Measurements from ENCODE around the gene BMPR1B.

Gene BMPR1B

DNA sequence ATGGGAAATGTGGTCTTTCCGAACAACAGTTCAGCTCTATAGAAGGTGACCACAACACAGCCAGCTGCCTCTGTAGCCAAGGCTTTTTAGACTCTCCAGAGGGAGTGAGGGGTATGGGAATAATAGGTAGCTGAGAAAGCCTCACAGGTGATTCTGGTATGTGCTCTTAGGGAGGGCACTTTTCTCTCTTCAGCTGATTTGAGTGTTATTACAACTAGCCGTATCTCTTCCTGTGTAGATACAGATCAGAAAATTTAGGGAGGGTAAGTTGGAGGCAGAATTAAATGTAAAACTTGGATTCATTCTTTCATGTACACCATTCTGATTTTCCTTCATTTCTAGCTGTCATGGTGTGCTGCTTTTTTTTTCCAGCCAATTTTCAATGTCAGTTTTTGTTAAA, 154.9 kb downstream of the BMPR1B start:
- DNase-seq (ENCODE audit: low spot score): no peak

DNA sequence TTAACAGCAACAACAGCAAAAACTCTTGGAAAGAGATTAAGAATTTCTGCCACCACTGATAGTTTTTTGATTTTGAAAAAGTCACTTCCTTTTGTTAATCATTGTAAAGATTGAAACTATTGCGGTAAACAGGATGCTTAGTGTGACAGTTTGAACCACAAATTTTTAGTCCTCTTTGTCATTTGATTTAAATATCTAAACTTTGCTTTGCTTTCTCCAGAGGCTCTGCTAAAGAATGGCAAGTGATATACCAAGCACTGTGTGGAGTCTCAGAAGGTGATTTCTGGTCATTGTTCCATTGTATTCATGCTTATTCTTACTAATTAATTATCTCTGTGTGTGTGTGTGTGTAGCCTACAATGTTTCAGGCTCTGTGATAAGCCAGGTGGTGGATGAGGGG, 155.6 kb downstream of the BMPR1B start:
- no peak for DNase-seq (ENCODE audit: low spot score)

DNA sequence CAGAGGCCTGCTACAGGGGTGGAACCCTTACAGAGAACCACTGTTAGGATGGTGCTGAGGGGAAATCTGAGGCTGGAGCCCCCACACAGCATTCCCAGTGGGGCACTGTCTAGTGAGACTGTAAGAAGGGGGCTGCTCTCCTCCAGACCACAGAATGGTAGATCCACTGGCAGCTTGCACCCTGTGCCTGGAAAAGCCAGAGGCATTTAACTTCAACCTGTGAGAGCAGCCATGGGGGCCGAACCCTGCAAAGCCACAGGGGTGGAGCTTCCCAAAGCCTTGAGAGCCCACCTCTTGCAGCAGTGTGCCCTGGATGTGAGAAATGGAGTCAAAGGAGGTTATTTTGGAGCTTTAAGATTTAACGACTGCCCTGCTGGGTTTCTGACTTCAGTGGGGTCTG, 159.4 kb downstream of the BMPR1B start:
- DNase-seq (ENCODE audit: low spot score): no peak

DNA sequence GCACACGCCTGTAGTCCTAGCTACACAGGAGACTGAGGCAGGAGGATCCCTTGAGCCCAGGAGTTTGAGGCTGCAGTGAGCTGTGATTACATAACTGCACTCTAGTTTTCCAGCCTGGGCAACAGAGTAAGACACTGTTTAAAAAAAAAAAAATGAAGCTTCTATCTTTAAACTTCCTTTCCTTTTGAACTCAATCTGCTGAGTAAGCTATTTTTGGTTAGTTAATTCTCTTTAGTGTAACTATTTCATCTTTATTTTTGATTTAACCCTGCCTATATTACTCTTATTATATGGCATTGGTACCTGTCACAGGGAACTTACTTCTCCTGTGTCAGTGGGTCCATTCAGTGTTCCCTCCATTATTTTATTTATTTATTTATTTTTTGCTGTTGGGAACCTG, 160.8 kb downstream of the BMPR1B start:
- DNase-seq (ENCODE audit: low spot score): no peak

DNA sequence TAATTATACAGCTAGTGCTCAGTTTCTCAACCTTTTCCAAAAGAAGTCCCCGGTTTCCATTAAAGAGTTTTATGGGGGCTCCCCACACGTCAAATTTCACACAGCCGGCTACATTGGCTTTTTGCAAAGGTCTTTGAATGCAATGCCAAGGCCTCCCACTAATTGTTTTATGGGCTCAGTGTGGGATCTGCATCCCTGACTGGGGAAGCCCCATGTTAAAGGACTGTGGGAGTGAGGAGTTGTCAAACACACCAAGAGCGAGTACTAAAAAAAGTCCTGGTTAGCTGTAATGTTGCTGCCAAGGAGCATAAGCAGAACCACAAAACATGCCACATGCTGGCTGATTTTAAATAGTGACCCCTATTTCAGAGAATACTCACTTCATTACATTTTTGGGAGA, 162.6 kb downstream of the BMPR1B start:
- no peak for DNase-seq (ENCODE audit: low spot score)

DNA sequence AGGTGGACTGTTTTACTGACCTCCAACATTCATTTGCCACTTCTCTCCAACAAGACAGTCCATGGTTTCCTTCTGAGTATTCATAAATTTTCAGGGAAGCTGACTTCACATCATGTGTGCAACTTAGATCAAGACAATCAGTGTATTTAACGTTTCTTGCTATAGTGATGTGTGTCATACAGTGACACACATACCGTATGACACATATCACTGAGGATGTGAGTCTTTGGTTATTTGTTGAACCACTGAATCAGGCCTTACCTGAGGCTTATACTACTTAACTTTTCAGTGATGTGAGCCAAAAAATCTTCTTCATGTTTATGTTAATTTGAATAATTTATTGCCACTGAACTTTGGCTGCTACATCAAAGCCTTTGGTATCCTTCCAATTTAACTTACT, 166.8 kb downstream of the BMPR1B start:
- no peak for DNase-seq (ENCODE audit: low spot score)

DNA sequence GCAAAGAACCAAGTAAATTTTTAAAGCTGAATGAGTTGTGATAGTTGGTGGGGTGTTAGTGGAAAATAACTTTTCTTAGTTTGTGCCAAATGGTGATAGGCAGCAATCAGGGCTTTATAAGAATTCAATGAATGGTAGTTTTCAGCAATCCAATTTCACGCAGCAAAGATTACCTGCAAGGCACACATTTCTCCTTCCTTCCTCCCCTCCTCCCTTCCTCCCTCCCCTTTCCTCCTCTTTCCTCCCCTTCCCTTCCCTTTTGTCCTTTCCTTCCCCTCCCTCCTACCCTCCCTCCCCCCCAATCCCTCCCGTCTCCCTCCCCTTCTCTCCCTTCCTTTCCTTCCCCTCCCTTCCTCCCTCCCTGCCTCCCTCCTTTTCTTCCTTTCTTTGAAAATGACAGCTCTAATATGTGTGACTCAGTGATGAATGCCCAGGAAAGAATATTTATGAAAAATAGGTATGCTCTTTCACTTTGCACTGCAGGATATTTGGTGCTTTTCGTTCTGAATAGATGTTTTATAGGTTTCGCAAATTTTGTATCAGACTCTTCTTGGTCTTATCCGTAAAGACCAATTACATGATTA, 168.1 kb downstream of the BMPR1B start:
- DNase-seq (ENCODE audit: low spot score): no peak

DNA sequence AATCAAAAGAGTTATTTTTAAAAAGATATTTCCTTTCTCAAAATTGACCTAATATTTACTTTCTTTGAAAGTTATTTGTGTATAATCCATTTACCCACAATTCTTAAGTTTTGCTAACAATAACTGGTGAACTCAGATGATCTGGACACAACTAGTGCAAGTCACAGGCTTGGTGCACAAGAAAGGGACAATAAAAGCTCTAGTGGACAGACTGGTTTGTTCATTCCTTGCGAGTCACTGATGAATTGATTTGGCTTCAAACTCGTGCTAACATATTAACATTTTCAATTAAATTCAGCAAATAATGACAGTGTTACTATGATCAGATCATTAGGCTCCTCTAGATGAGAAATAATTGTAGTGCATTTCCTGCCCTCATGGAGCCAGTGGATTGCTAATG, 169.2 kb downstream of the BMPR1B start:
- no peak for DNase-seq (ENCODE audit: low spot score)

DNA sequence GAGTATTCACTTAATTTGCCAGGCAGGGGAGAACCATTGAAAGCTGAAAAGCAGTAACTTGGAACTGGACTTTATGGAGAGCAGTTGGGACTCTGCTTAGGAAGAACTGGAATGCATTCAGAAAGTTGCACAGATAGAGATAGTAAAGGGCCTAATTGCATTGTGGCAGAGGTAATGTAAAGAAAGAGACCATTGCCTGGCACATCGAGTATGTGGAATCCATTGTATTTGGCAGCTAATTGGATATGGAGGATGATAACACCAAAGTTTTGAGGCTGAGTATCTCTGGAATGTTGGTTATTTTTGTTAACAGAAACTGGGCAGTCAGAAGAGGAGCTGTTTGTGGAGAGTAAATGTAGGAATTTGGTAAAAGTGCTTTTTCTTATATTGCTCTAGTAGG, 169.9 kb downstream of the BMPR1B start:
- DNase-seq (ENCODE audit: low spot score): no peak

DNA sequence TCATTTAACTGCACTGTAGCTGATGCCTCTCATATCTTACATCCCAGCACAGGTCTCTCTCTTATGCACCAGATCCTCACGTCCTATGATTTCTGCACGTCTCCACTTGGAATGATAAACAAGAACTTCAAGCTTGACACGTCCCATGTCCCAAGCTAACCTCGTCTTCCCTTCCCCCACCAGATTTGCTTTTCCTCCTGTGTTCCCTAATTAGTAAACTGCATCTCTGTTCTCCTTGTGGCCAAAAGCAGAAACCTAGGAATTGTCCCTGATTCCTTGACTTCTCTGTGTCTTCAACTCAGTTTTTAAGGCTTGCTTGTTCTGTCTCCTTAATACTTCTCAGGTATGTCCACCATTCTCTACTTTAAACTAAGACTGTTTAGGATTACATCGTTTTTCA, 171.9 kb downstream of the BMPR1B start:
- DNase-seq (ENCODE audit: low spot score): no peak

DNA sequence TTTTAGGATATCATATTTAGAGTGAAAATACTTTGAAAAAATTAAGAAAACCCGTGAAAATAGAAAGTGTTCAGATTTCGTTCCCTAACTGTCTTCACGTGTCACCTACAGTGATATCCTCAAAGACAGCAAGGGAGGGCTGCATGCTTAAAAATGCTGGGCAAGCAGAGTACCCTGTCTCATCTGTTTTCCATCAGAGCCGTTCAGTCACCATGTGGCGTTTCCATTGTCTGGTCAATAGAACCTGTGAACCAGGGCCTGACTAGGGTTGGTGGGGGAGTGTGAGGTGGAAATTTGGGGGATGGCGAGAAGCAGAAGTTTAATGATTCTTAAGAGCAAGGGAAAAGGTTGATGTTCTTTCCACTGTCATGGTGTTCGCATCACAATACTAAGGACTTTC, 173.9 kb downstream of the BMPR1B start:
- DNase-seq (ENCODE audit: low spot score): no peak

DNA sequence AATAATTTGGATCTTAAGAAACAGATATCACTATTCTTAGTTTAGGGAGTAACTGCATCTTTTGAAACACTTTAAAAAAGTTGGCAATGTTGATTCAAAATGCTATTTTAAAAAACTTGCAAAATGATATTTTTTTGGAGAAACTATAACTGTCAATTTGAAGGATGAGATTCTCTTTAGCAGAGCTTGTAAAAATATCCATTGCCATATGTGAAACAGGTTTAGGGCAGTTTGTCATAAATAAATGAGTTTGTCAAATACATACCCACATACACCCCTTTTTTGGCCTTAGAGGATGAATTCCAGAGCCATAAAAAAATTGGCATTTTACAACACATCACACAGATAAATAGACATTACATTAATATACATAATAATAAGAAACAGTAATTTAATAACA, 174.6 kb downstream of the BMPR1B start:
- DNase-seq (ENCODE audit: low spot score): no peak

DNA sequence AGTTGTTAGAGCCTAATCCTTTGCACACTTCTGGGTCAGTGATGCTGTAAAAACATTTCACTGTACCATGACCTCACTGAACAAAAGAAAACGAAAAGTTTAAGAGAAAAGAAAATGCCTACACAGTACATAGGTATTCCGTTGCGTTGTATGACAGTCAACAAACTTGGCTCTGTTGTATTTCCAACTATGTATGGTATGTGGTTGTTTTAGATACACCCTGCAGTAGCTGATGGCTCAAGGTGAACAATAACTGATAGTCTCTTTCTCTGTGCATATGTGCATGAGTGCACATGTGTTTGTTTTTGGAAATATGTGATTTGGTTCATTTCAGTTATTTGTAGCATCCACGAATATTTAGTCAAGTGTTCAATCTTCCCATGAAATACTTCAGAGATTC, 176.0 kb downstream of the BMPR1B start:
- DNase-seq (ENCODE audit: low spot score): no peak

DNA sequence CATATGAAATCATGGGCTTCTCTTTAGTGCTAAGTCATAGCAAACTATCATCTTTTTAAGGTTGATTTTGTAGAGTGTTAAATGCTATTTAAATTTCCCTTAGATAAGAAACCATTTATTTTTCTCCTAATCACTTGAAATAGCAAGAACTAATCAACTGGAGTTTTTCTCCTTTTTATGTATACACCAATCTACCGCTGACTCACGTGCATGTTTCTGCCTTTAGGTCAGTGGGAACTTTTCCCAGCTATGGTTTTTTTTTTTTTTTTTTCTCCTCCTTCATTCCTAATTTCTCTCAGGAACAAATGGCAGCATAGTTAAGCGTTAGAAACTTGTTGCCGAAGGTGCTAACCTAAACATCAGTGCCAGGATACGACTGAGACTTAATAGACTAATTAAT, 176.4 kb downstream of the BMPR1B start:
- no peak for DNase-seq (ENCODE audit: low spot score)

DNA sequence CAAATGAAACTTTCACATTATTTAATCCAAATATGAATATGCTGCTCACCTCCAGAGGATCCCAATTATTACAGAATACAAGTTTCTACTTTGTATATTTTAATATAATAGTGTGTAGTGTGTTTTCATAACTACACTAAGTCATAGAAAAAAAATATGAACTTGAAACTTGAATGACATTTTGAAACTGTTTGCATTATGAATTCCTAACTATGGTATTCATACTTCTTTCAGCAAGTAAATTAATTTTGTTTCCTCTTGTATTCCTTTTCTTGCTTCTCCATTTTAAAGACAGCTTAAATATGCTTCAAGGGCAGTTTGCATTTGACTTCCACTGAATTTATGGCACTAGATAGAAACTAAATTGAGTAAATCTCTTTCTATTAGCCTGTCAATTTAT, 177.1 kb downstream of the BMPR1B start:
- DNase-seq (ENCODE audit: low spot score): no peak

DNA sequence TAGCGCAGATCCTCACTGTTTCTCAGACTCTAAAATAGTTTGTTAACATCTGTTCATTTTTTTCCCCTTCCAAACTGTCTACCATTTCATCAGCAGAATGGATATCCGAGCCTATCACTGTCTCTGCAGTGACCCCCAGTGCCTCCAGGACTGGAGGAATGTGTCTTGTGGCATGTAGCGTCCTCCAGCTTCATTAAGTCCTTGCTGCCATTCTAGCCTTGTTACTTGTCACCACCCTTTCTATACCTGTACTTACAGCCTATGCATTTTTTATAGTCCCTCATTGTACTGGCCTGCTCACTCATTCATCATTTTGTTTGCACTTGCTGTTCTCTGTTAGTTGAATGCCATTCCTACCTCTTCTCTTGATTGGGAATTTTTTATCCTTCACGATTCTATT, 179.1 kb downstream of the BMPR1B start:
- no peak for DNase-seq (ENCODE audit: low spot score)

DNA sequence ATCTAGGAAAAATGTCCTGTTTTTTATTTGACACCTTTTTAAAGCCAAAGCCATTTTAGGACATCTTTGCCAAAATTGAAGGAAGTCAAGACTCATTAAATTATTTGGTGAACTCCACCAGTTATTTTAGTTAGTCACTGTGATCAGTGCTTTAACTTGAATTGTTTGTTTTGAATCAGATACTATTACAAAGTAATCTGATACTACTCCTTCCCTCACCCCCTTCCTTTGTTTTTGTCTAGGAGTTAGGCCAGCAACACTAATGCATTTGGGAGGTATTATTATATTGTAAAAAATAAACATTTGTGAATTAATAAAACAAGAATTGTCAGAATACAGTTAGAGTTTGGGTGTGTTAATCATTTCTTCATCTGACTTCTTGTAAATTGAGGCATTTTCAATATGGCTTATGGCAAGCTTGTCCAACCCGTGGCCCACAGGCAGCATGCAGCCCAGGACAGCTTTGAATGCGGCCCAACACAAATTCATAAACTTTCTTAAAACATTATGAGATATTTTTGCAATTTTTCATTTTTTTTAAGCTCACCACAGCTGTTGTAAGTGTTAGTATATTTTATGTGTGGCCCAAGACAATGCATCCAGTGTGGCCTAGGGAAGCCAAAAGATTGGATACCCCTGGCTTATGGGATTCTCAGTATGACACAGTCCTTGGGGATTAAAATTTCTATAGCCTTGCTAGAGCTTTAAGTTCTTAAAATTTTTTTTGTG, 182.2 kb downstream of the BMPR1B start:
- DNase-seq (ENCODE audit: low spot score): no peak

DNA sequence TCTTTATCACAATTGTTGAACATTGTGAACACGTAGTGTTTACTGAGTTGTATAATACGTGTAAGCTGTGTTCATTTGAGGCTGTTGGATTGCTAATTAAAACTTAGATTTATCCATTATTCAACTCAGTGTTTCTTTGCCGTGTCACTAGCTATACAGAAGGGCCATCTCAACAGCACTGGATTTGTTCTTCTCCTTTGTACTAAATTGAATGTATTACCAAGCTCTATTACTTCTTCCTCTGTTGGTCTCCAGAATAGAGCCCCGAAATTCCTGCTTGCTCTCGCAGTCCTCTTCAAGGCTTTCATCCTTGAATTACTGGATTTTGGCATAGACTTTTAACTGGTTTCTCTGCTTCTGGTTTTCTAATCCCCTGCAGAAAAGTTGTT, 182.8 kb downstream of the BMPR1B start:
- no peak for DNase-seq (ENCODE audit: low spot score)

DNA sequence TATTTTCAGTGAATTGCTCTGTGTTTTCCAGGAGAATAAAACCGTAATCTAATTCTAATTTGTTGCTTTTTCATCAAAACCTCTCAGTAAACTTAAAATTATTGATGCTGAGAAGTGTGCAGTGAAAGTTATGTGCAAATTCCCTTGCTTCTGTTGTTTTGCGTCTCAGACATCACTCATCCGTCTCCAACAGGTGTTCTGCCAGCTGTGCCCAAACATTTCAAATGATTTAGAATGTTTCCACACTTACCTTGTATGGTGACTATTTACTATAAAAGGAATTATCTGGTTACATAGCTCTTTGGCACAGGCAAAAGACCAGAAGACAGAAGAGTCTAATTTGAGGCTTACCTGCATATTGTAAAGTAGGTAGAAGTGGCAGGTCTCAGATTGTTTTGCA, 184.0 kb downstream of the BMPR1B start:
- DNase-seq (ENCODE audit: low spot score): no peak

DNA sequence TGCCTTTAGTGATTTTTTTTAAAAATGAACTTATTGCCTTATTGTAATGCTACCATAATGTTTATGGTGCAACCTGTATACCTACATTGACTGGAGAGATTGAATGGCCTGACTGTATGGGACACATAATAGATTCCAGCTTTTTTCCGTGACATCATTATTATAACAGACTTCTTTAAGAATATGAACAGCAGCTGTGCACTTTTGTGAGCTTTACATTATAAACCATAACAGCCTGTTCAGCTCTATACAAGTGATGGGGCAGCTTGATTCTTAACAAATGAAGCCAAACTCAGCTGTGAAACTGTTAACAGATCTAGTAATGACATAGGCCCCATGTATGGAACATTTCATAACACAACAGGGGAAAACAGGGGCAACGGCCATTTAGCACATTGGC, 187.0 kb downstream of the BMPR1B start:
- no peak for DNase-seq (ENCODE audit: low spot score)

DNA sequence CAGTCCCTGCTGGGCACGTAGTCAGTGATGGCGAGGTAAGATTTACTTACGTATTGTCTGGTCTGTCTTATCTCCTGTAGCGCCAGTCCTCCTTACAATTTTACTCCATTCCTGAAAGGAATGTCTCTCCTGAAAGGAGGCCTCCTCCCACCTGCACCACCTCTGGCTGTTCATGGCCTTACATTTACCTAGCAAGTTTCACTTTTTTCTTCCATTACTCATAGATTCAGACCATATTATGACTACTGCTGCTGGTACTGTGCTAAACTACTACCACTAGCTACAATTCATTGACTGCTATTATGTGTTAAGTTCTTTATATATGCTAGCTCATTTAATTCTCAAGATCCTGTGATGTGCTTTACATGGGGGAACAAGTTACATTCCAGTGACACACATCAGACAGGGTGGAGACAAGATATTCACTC, 189.9 kb downstream of the BMPR1B start:
- no peak for DNase-seq (ENCODE audit: low spot score)

DNA sequence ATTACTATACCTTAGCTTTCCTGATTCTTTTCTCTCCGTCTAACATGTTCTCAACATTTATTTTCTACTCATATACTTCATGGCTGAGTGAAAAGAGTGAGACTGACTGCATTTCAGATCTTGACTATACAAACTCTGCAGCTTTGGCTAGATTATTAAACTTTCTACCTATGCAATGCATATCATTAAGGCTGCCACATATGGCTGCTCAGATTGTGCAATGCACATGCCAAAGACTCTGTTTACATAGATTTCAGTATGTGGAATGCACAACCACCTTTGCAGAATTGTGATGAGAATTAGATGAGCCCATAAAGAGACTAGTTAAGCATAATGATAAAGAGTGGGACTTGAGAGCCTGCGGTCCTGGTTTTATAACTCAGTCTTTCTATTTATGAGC, 196.5 kb downstream of the BMPR1B start:
- no peak for DNase-seq (ENCODE audit: low spot score)

DNA sequence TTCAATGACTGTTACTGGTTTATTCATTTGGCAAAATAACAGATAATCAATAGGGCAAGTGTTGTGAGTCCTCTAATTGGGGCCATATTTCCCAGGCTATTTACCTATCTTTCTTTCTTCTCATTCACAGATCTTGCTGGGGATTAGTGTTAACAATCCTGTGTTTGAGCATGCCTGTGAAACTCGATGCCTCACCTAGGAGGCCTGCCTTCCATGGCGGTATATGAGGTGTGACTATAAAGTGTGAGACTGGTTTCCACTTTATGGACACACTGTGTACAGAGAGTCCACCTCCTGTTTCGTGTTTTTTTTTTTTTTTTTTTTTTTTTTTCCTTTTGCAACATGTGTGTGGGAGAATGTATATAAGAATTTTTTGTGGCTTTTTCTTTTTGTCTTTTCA, 199.3 kb downstream of the BMPR1B start:
- DNase-seq (ENCODE audit: low spot score): no peak

DNA sequence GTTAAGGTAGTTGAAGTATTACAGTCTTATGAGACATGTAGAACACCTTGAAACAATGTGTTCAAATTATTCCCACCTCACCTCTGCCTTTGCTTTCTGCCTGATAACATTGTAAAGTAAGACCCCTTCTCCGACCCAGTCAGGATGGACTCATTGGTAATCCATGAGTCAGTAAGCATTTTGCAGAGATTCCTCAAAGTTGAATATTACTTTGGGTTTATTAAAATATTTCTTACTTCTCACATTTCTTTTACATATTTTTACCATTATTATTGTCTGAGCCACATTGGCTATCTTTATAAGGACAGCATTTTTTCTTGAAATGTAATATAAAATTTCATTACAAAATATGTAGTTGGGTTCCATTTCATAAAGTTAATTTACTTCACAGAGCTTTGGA, 201.6 kb downstream of the BMPR1B start:
- DNase-seq (ENCODE audit: low spot score): no peak
